ENCODE measurements around the gene GBX1. TPM values are rescaled to one million over a fixed set of nuclear protein-coding genes. Genes with fewer than 3 reads are reported as not detected.
A peak's percentile ranks its signal among the peaks of the same experiment; 100 is the strongest.

GBX1 gene
- total RNA-seq, 1 donor from 2014 or later = not detected

DNA sequence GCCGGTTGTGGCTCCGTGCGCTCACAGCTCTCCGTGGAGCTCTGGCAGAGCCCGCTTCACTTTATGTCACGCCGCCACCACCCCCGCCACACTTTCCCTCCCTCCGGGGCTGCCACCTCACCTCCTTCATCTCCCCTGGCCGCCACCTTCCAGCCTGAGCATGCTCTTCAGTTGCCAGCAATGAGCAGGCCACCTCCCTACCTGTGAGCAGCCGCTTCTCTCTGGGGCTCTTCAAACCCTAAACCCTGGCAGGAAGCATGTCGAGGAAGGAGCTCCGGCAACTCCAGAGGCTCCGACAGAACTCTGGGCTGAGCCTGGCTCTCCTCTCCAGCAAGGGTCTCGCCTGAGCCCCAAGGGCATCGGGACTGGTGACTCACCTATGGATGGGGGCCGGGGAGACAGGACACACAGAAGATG, 36.7 kb downstream of the GBX1 start:
- Histone ChIP-seq H3K36me3 (ENCODE audit: control insufficient read depth in 3 of 3, insufficient read depth in 3 of 3, low read length in 3 of 3) (peaks cover 30 to 57% (median 36%) of the 10 kb centered on the region in 3 donors), H3K27me3 (ENCODE audit: control insufficient read depth in 3 of 3, insufficient read depth in 3 of 3, low read length in 3 of 3) (no peaks in the 10 kb centered on the region), H3K9ac (ENCODE audit: low read depth in 1 of 3, low read length in 3 of 3) (no peak overlapping the region), H3K27ac (ENCODE audit: low read depth, low read length) (no peak overlapping the region), H3K9me3 (ENCODE audit: control insufficient read depth in 3 of 3, low read length in 3 of 3) (no peaks in the 10 kb centered on the region), H3K4me1 (ENCODE audit: control insufficient read depth in 3 of 3, insufficient read depth in 3 of 3, low read length in 3 of 3) (peaks cover 6 to 23% (median 15%) of the 10 kb centered on the region in 3 donors), H3K4me3 (ENCODE audit: low read length in 3 of 3) (no peak overlapping the region)

DNA sequence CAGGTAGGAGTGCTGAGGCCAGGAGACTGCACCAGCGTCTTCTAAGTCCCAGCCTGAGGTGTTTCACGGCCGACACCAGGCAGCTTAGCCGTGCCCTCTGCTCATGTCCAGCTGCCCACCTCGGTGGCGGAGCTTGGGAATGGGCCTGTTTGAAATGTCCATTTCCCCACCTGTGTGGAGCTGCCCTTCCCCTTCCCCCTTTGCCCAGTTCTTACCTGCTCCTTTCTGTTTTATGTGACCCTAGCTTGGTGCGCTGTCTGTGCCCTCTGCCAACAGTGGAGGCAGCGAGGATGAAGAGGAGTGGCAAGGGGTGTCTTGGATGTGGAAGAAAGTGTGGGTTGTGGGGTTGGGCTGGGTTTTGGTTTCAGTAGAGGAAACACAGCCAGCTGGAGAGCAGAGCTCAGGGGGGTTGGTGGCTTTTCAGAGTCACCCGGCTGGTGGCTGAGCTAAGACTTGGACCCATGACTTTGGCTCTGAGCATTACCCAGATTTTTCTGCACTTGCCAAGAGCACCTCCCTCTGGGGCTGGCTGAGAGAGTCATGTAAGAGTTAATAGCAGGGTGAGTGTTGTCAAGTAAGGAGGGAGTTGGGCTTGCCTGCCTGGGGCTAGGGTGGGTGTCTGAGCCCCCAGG, 37.4 kb downstream of the GBX1 start:
- Histone ChIP-seq H3K27ac (ENCODE audit: low read depth, low read length) (no peak overlapping the region), H3K9ac (ENCODE audit: low read depth in 1 of 3, low read length in 3 of 3) (no peak overlapping the region), H3K4me1 (ENCODE audit: control insufficient read depth in 3 of 3, insufficient read depth in 3 of 3, low read length in 3 of 3) (peaks cover 11 to 28% (median 21%) of the 10 kb centered on the region in 3 donors)

DNA sequence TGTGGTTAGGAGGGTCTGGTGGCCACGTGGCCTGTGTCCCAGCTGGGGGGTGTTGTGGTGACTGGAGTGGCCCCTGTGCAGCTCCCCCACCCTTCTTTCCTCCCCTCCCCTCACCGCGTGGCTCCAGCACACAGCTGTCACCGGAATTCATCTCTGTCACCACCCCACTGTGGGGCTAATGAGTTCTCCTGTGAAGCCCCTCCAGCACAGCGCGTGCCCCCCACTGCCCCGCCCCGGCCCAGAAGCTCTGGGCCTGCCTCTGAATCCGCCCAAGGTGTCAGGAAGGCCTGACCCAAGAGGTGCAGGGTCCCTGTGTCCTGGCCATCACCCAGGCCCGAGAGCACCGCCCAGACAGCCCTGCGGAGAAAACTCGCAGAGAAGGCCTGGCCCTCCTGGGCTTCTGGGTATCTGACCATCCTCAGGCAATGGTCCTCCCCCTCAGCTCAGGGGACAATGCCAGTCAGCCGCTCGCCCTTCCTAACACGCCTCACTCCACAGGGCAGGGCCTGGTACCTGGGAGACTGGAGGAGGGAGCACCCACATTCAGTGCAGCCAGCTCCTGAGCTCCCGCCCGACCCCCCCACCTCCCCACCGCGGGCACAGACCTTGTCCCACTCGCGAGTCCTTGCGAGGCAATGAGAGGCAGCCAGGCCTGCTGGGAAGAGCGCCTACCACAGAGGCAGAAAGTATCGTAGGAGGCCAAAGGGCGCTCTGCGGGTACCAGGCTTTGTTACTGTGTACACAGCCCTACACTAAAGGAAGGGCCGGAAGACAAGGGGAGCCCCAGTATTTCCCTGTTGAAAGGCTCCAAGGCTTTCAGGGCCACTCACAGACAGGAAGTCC, 38.2 kb downstream of the GBX1 start:
- Histone ChIP-seq H3K27me3 (ENCODE audit: control insufficient read depth in 3 of 3, insufficient read depth in 3 of 3, low read length in 3 of 3) (no peaks in the 10 kb centered on the region), H3K4me3 (ENCODE audit: low read length in 3 of 3) (no peak overlapping the region), H3K9ac (ENCODE audit: low read depth in 1 of 3, low read length in 3 of 3) (no peak overlapping the region), H3K4me1 (ENCODE audit: control insufficient read depth in 3 of 3, insufficient read depth in 3 of 3, low read length in 3 of 3) (peaks cover 7 to 25% (median 21%) of the 10 kb centered on the region in 3 donors), H3K9me3 (ENCODE audit: control insufficient read depth in 3 of 3, low read length in 3 of 3) (no peaks in the 10 kb centered on the region), H3K27ac (ENCODE audit: low read depth, low read length) (no peak overlapping the region), H3K36me3 (ENCODE audit: control insufficient read depth in 3 of 3, insufficient read depth in 3 of 3, low read length in 3 of 3) (peaks cover 21 to 46% (median 29%) of the 10 kb centered on the region in 3 donors)

More for the DNA sequence above, 37.4 kb downstream of the GBX1 start:
- no peak overlapping the region for H3K4me3 ChIP-seq (ENCODE audit: low read length in 3 of 3)
- H3K9me3 ChIP-seq (ENCODE audit: control insufficient read depth in 3 of 3, low read length in 3 of 3) = no peaks in the 10 kb centered on the region
- peaks cover 25 to 51% (median 32%) of the 10 kb centered on the region in 3 donors for H3K36me3 ChIP-seq (ENCODE audit: control insufficient read depth in 3 of 3, insufficient read depth in 3 of 3, low read length in 3 of 3)
- no peaks in the 10 kb centered on the region for H3K27me3 ChIP-seq (ENCODE audit: control insufficient read depth in 3 of 3, insufficient read depth in 3 of 3, low read length in 3 of 3)

DNA sequence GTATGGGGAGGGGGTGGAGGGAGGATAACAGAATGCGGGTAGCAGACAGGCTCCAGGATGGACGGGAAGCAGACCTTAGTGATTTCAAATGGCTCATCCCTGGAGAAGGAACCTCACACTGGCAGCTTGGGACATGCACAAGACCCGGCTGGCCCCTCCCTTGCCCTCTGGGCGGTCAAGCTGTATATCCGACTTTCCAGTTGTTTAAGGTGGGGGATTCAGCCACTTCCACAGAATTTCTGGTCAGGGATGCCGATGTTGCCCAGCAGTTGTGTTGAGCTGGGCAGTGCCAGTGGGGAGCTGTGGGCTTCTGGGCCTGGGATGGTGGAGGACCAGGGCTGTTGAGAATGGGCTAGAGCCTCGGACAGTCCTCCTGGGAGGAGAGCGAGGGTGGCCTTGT, 38.8 kb downstream of the GBX1 start:
- Histone ChIP-seq H3K4me3 (ENCODE audit: low read length in 3 of 3) (no peak overlapping the region), H3K9ac (ENCODE audit: low read depth in 1 of 3, low read length in 3 of 3) (no peak overlapping the region), H3K27ac (ENCODE audit: low read depth, low read length) (no peak overlapping the region), H3K27me3 (ENCODE audit: control insufficient read depth in 3 of 3, insufficient read depth in 3 of 3, low read length in 3 of 3) (no peaks in the 10 kb centered on the region), H3K4me1 (ENCODE audit: control insufficient read depth in 3 of 3, insufficient read depth in 3 of 3, low read length in 3 of 3) (peaks cover 10 to 23% (median 21%) of the 10 kb centered on the region in 3 donors), H3K9me3 (ENCODE audit: control insufficient read depth in 3 of 3, low read length in 3 of 3) (no peaks in the 10 kb centered on the region), H3K36me3 (ENCODE audit: control insufficient read depth in 3 of 3, insufficient read depth in 3 of 3, low read length in 3 of 3) (peaks cover 22 to 44% (median 25%) of the 10 kb centered on the region in 3 donors)

DNA sequence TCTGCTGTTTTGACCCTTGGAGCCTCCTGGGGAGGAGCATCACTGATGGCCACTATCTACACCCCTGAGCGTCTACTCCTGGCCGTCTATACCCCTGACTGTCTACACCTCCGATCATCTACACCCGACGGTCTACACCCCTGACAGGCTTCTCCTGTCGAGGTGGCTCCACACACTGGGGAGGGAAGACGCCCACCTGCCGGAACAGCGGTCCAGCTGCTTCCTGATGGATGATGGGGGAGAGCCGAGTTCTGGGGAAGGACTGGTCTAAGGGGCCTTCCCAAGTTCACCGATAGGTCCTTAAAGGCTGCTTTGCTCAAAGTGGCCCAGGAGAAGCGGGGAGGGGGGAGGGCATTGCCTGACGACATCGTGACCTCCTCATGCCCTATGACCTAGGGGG, 39.4 kb downstream of the GBX1 start:
- peaks cover 24 to 41% (median 25%) of the 10 kb centered on the region in 3 donors for H3K36me3 ChIP-seq (ENCODE audit: control insufficient read depth in 3 of 3, insufficient read depth in 3 of 3, low read length in 3 of 3)

DNA sequence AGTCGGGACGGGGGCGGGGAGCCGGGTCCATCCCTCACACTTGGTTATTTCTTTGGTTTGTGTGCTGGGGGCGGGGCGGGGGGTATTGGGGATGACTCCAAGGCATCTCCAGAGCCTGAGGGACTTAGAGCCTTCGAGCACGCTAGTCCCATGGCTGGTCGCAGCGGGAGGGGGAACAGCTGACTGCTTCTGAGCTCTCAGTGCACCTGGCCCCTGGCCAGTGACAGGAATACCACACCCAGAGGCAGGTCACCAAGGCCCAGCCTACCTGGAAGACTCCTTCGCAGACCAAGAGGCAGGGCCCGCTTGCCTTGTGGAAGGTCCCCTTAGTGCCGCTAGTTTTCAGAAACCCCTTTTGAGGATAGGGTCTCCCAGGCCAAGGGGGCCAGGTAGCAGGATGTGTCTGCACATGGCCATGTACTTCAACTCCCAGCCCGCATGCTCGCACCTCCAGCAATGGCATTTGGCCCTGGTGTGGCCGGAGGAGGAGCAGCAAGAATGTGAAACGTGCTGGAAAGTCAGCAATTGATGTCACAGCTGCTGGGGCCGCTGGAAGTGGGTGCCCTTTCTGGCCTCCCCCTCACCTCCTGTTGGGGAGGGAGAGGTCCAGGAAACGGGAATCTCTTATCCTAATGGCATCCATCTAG, 40.9 kb downstream of the GBX1 start:
- H3K9me3 ChIP-seq (ENCODE audit: control insufficient read depth in 3 of 3, low read length in 3 of 3) = no peaks in the 10 kb centered on the region
- peaks cover 21 to 30% (median 24%) of the 10 kb centered on the region in 3 donors for H3K36me3 ChIP-seq (ENCODE audit: control insufficient read depth in 3 of 3, insufficient read depth in 3 of 3, low read length in 3 of 3)
- H3K4me3 ChIP-seq (ENCODE audit: low read length in 3 of 3) = no peak overlapping the region
- H3K4me1 ChIP-seq (ENCODE audit: control insufficient read depth in 3 of 3, insufficient read depth in 3 of 3, low read length in 3 of 3) = peaks cover 10 to 23% (median 21%) of the 10 kb centered on the region in 3 donors
- H3K9ac ChIP-seq (ENCODE audit: low read depth in 1 of 3, low read length in 3 of 3) = no peak overlapping the region
- H3K27ac ChIP-seq (ENCODE audit: low read depth, low read length) = no peak overlapping the region
- H3K27me3 ChIP-seq (ENCODE audit: control insufficient read depth in 3 of 3, insufficient read depth in 3 of 3, low read length in 3 of 3) = no peaks in the 10 kb centered on the region

More for the DNA sequence above, 39.4 kb downstream of the GBX1 start:
- Histone ChIP-seq H3K4me3 (ENCODE audit: low read length in 3 of 3) (no peak overlapping the region), H3K27ac (ENCODE audit: low read depth, low read length) (no peak overlapping the region), H3K9me3 (ENCODE audit: control insufficient read depth in 3 of 3, low read length in 3 of 3) (no peaks in the 10 kb centered on the region), H3K27me3 (ENCODE audit: control insufficient read depth in 3 of 3, insufficient read depth in 3 of 3, low read length in 3 of 3) (no peaks in the 10 kb centered on the region), H3K9ac (ENCODE audit: low read depth in 1 of 3, low read length in 3 of 3) (no peak overlapping the region), H3K4me1 (ENCODE audit: control insufficient read depth in 3 of 3, insufficient read depth in 3 of 3, low read length in 3 of 3) (peaks cover 10 to 23% (median 21%) of the 10 kb centered on the region in 3 donors)

DNA sequence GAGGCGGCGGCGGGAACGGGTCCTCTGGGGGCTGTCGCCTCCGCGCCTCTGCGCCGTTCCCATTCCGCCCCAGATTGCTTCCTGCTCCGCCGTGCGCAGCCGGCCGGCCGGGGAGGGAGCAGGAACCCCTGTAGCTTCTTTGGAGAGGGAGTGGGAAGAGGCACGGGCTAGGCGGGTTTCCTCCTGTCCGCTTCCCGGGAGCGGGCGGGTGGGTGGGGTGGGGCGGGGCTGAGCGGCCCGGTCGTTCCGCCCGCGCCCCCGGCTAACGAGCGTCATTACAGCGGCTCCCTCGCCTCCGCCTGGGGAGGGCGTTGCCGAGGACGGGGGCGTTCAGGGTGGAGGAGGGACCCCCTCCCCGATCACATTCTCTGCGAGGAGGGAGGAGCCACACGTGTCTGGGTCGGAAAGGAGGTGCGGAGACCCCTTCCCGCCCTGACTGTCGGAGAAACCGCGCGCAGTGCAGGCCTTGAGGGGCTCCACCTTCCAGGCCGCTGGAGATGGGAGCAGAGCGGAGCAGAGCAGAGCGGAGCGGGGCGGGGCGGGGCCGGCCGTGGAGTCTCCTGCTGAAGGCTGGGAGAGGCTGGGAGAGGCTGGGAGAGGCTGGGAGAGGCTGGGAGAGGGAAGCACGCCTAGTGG, 41.5 kb downstream of the GBX1 start:
- Histone ChIP-seq H3K9me3 (ENCODE audit: control insufficient read depth in 3 of 3, low read length in 3 of 3) (no peaks in the 10 kb centered on the region), H3K4me3 (ENCODE audit: low read length in 3 of 3) (peak overlapping the region; percentile 57 to 65 (median 63)), H3K27ac (ENCODE audit: low read depth, low read length) (no peak overlapping the region), H3K36me3 (ENCODE audit: control insufficient read depth in 3 of 3, insufficient read depth in 3 of 3, low read length in 3 of 3) (peaks cover 21 to 29% (median 26%) of the 10 kb centered on the region in 3 donors), H3K27me3 (ENCODE audit: control insufficient read depth in 3 of 3, insufficient read depth in 3 of 3, low read length in 3 of 3) (no peaks in the 10 kb centered on the region), H3K4me1 (ENCODE audit: control insufficient read depth in 3 of 3, insufficient read depth in 3 of 3, low read length in 3 of 3) (peaks cover 10 to 23% (median 21%) of the 10 kb centered on the region in 3 donors), H3K9ac (ENCODE audit: low read depth in 1 of 3, low read length in 3 of 3) (peak overlapping the region in 2 of 3 donors; percentile 45 to 60)

DNA sequence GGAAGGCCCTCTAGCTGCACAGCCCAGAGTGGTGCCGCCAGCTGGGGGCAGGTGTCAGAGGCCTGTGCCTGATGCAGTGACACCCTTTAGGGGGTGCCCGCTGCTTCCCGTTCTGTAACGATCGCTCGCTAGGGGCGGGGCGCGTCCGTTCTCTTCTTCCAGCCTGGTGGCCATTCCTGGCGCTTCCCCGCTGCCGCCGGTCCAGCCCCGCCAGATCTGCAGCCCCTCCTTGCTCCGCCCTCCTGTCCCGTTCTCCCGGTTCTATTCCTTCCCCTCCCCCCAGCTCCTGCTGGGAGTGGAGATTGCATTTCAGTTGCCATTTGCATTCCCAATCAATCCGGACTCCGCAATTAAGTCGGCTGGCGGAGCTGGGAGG, 42.0 kb downstream of the GBX1 start:
- H3K9me3 ChIP-seq (ENCODE audit: control insufficient read depth in 3 of 3, low read length in 3 of 3) = no peaks in the 10 kb centered on the region
- H3K9ac ChIP-seq (ENCODE audit: low read depth in 1 of 3, low read length in 3 of 3) = peak overlapping the region in 2 of 3 donors; percentile 45 to 60
- H3K4me3 ChIP-seq (ENCODE audit: low read length in 3 of 3) = peak overlapping the region; percentile 57 to 65 (median 63)
- H3K27ac ChIP-seq (ENCODE audit: low read depth, low read length) = no peak overlapping the region
- peaks cover 10 to 23% (median 21%) of the 10 kb centered on the region in 3 donors for H3K4me1 ChIP-seq (ENCODE audit: control insufficient read depth in 3 of 3, insufficient read depth in 3 of 3, low read length in 3 of 3)
- H3K36me3 ChIP-seq (ENCODE audit: control insufficient read depth in 3 of 3, insufficient read depth in 3 of 3, low read length in 3 of 3) = peaks cover 26 to 31% (median 30%) of the 10 kb centered on the region in 3 donors
- no peaks in the 10 kb centered on the region for H3K27me3 ChIP-seq (ENCODE audit: control insufficient read depth in 3 of 3, insufficient read depth in 3 of 3, low read length in 3 of 3)

DNA sequence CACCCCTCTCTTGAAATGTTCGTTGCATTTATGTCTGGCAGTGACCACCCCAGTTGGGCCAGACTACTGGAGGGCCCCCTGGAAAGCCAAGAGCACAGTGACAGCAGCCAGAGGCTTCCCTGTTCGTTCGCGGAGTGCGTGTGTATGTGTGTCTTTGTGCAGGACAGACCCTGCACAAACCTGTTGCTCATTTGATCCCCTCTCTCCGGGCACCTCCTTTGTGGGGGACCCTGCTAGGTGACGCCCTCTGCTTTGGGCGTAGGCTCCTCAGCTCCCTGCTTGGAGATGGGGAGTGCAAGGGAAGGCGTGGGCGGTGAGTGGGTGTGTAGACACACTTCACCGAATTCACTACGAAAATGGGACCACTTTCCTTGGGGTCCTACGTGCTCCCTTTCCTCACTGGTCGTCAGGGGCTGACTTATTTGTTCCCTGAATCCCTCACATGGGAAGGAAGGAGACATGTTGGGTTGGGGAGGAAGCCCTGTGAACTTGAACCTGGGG, 42.5 kb downstream of the GBX1 start:
- Histone ChIP-seq H3K4me3 (ENCODE audit: low read length in 3 of 3) (peak overlapping the region; percentile 57 to 65 (median 63)), H3K9ac (ENCODE audit: low read depth in 1 of 3, low read length in 3 of 3) (peak overlapping the region in 1 of 3 donors; percentile 60), H3K9me3 (ENCODE audit: control insufficient read depth in 3 of 3, low read length in 3 of 3) (no peaks in the 10 kb centered on the region), H3K4me1 (ENCODE audit: control insufficient read depth in 3 of 3, insufficient read depth in 3 of 3, low read length in 3 of 3) (peaks cover 10 to 23% (median 21%) of the 10 kb centered on the region in 3 donors), H3K27ac (ENCODE audit: low read depth, low read length) (no peak overlapping the region), H3K27me3 (ENCODE audit: control insufficient read depth in 3 of 3, insufficient read depth in 3 of 3, low read length in 3 of 3) (no peaks in the 10 kb centered on the region), H3K36me3 (ENCODE audit: control insufficient read depth in 3 of 3, insufficient read depth in 3 of 3, low read length in 3 of 3) (peaks cover 28 to 33% (median 28%) of the 10 kb centered on the region in 3 donors)

All from skeletal muscle tissue (tissue), 4 donors.